GM21526 (cell line): ENCODE measurements around the gene CGB1.
"Not testable (repeated sequence)": the region's sequence is repeated elsewhere in the genome, so short reads cannot be mapped to it uniquely, and the experiment has no call there.

Experiments
- ATAC-seq: cut with Tn5 transposase; IDR thresholded peaks from one replicate; pipeline ENCODE4 v1.9.1; 2021; ENCODE audit warnings: moderate library complexity; ENCODE audit not compliant: unreplicated experiment, low FRiP score

CGB1 gene

DNA sequence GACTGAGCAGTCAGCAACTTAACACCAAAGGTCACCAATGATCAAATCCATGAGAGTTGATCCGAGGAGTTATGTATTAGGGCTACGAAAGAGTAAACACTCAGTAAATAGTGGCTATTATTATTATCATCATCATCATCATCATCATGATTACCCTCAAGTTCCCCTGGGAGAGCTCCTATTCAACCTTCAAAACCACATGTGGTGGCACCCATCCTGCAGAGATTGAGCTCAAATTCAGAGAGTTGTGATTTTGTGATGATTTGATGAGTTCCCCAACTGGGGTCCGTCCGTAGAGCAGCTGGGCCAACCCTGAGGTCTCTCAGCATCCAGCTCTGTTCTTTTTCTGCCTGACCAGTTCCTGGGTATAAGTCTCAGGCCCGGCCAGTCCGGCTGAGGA, 11.6 kb downstream of the CGB1 start:
- ATAC-seq: not testable (repeated sequence)

- ATAC-seq: not testable (repeated sequence)
Measured at GRCh38 chr19:49024233-49024632, 12.5 kb downstream of the CGB1 start, which contains the start of gene CGB3. CGB3 (minus strand) TSS chr19:49024333; CDS start chr19:49023971, 362 bp downstream.

DNA sequence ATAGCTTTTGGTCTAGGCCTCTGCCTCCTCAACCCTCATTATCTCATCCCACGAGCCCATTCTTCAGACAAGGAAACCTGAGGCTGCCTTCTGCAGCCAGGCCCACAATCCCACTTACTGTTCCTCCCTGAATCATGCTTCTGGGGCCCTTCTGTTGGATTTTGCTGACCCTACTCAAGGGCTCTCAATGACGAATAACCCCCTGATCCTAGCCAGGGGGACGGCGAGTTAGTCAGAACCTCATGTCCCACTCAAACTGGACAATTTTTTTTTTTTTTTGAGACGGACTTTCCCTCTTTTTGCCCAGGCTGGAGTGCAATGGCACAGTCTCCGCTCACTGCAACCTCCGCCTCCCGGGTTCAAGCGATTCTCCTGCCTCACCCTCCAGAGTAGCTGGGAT, 14.6 kb downstream of the CGB1 start:
- ATAC-seq: no peak

GRCh38 chr19:49020931-49021895, 15.5 kb downstream of the CGB1 start:
- no peak for ATAC-seq

GRCh38 chr19:49020342-49020741, 16.4 kb downstream of the CGB1 start:
- ATAC-seq: no peak

GRCh38 chr19:49019242-49019932, 17.3 kb downstream of the CGB1 start:
- ATAC-seq: no peak

- not testable (repeated sequence) for ATAC-seq
Measured at GRCh38 chr19:49018388-49019241, 18.1 kb downstream of the CGB1 start.

- no peak for ATAC-seq
Measured at GRCh38 chr19:49017666-49018351, 18.9 kb downstream of the CGB1 start.

DNA sequence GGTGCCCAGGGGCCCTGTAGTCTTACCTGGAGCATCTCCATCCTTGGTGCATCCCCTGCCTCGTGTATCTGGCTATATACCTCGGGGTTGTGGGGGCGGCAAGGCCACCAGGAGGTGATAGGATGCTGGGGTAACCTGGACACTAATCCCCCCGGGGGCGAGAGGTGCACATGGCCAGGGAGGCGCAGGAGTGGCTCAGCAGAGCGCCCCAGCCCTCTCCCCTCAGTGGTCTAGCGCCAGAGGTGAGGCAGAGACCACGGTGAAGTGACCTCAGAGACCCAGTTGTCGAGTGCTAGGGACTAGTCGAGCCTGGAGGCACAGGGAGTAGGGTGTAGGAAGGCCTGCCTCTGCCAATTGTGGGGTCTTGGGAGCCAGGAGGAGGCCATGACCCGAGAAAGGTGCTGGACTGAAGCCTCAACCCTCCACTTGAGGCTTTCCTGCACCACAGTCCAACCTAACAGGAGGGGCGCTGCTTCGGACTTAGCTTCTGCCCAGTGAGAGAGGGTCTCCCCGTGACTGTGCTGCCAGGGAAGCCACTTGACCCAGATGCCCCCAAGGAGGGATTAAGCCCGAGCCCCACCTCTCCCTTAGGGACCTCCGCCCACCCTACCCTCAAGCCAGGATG, 19.5 kb downstream of the CGB1 start, which contains the start of gene LHB:
LHB (minus strand) TSS at position 51 of the 625 bp plus-strand sequence; CDS start at position 41, 10 bp downstream.
- ATAC-seq: no peak

- no peak for ATAC-seq
Measured at GRCh38 chr19:49016067-49016839, 20.4 kb downstream of the CGB1 start.

DNA sequence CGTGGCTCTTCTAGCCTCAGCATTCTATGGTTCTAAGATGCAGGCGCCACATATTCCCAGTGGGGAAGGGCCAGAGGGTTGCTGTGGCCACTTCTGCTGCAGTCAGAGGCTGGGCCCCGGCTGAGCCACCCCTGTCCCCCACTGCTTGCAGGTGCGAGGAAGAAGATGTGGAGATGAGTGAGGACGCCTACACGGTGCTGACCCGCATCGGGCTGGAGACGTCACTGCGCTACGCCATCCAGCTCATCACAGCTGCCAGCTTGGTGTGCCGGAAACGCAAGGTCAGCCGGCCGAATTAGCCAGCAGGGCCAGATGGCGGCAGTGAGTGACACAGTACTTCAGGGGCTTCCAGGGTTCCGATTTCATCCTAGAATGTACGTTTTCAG, 21.8 kb downstream of the CGB1 start:
- ATAC-seq: no peak

- ATAC-seq: no peak
Measured at GRCh38 chr19:49014123-49014869, 22.4 kb downstream of the CGB1 start.

GRCh38 chr19:49011194-49011593, 25.5 kb downstream of the CGB1 start:
- ATAC-seq: no peak

DNA sequence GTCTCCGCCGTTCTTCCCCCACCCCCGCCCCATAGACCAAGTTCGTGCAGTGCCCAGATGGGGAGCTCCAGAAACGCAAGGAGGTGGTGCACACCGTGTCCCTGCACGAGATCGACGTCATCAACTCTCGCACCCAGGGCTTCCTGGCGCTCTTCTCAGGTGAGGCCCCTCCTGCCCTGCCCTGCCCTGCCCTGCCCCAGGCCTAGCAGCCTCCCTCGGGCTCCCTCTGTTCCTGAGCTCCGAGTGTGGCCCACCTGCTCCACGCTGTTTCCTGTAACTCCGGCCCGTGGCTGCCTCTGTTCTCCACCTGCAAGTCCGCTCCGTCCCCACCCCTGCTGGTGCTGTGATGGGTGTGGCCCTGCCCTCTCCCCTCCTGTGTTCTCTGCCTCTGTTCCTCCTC, 26.2 kb downstream of the CGB1 start:
- ATAC-seq: no peak

DNA sequence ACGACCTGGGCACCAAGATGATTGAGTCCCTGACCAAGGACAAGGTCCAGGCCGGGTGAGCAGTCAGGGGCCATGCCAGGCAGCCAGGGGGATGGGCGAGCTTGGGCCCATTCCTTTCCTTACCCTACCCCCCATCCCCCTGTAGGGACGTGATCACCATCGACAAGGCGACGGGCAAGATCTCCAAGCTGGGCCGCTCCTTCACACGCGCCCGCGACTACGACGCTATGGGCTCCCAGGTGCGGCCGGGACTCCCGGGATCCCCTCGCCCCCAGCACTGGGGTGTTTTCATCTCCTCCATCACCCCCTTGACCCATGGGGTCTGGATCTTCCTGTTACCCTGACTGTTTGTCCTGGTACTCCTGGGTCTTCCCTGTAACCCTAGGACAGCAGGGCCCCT, 26.9 kb downstream of the CGB1 start:
- no peak for ATAC-seq

DNA sequence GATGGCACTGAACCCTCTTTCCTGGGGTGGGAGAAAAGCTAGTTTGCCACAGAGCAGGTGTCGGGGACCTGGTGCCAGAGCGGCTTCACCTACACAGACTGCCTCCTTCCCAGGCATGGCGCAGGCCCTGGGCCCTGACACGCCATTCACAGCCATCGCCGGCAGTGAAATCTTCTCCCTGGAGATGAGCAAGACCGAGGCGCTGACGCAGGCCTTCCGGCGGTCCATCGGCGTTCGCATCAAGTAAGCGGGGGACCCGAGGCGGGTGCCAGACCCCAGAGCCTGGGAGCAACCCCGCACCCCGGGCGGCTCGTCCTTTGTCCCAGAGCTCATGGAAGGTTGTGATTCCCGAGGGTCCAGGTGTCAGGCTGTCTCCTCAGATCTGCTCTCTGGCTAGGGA, 29.8 kb downstream of the CGB1 start:
- no peak for ATAC-seq

DNA sequence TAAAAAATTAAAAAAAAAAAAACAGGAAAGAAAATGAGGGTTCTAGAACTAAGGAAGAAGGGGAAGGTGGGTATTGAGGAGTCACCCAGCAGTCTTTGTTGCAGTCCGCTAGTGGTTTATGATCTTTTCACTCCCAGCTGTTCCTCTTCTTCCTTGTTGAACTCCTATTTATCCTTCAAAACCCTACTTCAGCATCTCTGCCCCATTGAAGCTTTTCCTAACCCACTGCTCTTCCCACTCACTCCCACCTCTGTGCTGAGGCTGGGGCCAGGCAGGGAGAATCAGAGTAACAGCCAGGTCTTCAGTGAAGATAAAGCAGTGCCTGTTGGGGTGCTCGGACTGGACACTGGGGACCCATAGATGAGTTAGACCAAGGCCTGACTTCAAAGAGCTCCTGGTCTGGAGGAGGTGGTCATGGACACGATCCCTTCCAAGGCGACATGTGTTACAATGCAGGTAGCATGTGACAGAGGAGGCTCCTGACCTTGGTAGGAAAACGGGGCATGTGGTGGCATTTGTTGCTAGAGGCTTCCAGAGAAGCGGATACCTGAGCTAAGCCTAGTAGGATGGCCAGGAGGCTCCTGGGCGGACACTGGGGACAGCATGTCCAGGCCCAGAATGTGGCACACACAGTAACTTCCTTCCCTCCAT, 31.6 kb downstream of the CGB1 start:
- no peak for ATAC-seq

- ATAC-seq: no peak
Measured at GRCh38 chr19:49004133-49004532, 32.6 kb downstream of the CGB1 start.
